Kidney (tissue), 14 donors: ENCODE data around the gene RSPH6A. TPM values are rescaled to one million over a fixed set of nuclear protein-coding genes. Genes with fewer than 3 reads are reported as not detected.

ENCODE experiments used
- DNase-seq, 5 donors: peaks; one replicate each; pipeline ENCODE4 v3.0.0-alpha.2; 2013 to 2020
- FAIRE-seq: peaks from 2 replicates; lab custom pipeline; 2012; peaks lifted over from hg19 to GRCh38; lab: Jason Lieb, UNC
- H3K27ac ChIP-seq, 2 donors: one replicate each; pipeline ENCODE4 v1.7.0; 2013; ENCODE audit warnings: low read depth in 2 of 2, low read length in 2 of 2, inconsistent platforms in 1 of 2
- H3K27me3 ChIP-seq: one replicate; pipeline ENCODE4 v1.7.1; 2013; ENCODE audit warnings: low read length, inconsistent platforms; ENCODE audit not compliant: control insufficient read depth, insufficient read depth
- H3K36me3 ChIP-seq, 3 donors: one replicate each; pipeline versions ENCODE4 v1.7.0 to v1.7.1; 2013; ENCODE audit warnings: low read length in 3 of 3, control low read depth in 1 of 3, inconsistent platforms in 1 of 3; ENCODE audit not compliant: insufficient read depth in 3 of 3, control insufficient read depth in 2 of 3
- H3K4me1 ChIP-seq, 3 donors: one replicate each; pipeline versions ENCODE4 v1.7.0 to v1.7.1; 2013; ENCODE audit warnings: low read length in 3 of 3, inconsistent platforms in 1 of 3, low read depth in 1 of 3; ENCODE audit not compliant: control insufficient read depth in 2 of 3, insufficient read depth in 2 of 3
- H3K4me3 ChIP-seq, 3 donors: one replicate each; pipeline versions ENCODE4 v1.7.0 to v1.8.1; 2013; ENCODE audit warnings: low read length in 3 of 3, control low read depth in 1 of 3, inconsistent platforms in 1 of 3
- H3K9ac ChIP-seq, 3 donors: one replicate each; pipeline versions ENCODE4 v1.7.0 to v1.7.1; 2013; ENCODE audit warnings: low read length in 3 of 3, control low read depth in 1 of 3, inconsistent platforms in 1 of 3
- H3K9me3 ChIP-seq, 3 donors: one replicate each; pipeline versions ENCODE4 v1.7.0 to v1.7.1; 2013; ENCODE audit warnings: low read length in 3 of 3, control low read depth in 1 of 3, inconsistent platforms in 1 of 3; ENCODE audit not compliant: control insufficient read depth in 2 of 3, insufficient read depth in 1 of 3
- CTCF ChIP-seq: IDR thresholded peaks from 3 replicates; pipeline ENCODE4 v1.5.1; 2012; ENCODE audit warnings: mild to moderate bottlenecking, moderate library complexity, borderline replicate concordance; ENCODE audit not compliant: insufficient read depth; ENCODE audit errors: extremely low read depth
- intact Hi-C: fragments of 100-400 bp; cut with DNase I; formaldehyde crosslinking; loops from one replicate; pipeline ENCODE4 v1.11.1; 2022
- polyA plus RNA-seq: library from polyadenylated mRNA; stranded (reverse); fragments of 350-450 nt; fragmentation: Illumina TruSeq; extraction: RNeasy Lipid Tissue Mini Kit (QIAGEN cat#74804); gene quantifications from one replicate; pipeline ENCODE4 v1.2.3, GENCODE V29; 2014; ENCODE audit warnings: low read depth, low replicate concordance; ENCODE audit not compliant: insufficient read depth
- total RNA-seq: library from RNA; stranded (reverse); fragmentation: NEBNext Ultra II Directional; extraction: Animal tissue kit (Norgen Biotek cat#: 25700); gene quantifications from one replicate; pipeline ENCODE4 v1.2.1, GENCODE V29; 2021
- donor health status: control.
- donor health status: control.
- donor health status: control.
- donor health status: control.
- donor health status: control.
- donor health status: DM: yes; HTN: yes; CAD: no.
- donor health status: Normal renal cell carcinoma (clear cell type).

The RSPH6A gene
- total and polyA plus RNA-seq, 2 donors from 2014 or later = 0.13 TPM; not detected in 1

GRCh38 chr19:45764945-45765701 lies 50.0 kb downstream of the RSPH6A start:
- intact Hi-C loops = no loop called here
- no peaks in the 10 kb centered on the region for H3K9me3 ChIP-seq
- no peaks in the 10 kb centered on the region for H3K36me3 ChIP-seq
- FAIRE-seq (no peak), DNase-seq (peak in 3 of 5 donors; percentile 40 to 74 (median 61))
- no peaks in the 10 kb centered on the region for H3K27me3 ChIP-seq
- H3K27ac ChIP-seq = peak overlapping the region in 1 of 2 donors; percentile 32
- no peak overlapping the region for H3K4me3 ChIP-seq
- no peak for TF ChIP-seq CTCF
- no peak overlapping the region for H3K9ac ChIP-seq
- peaks cover 0 to 18% (median 0%) of the 10 kb centered on the region in 3 donors for H3K4me1 ChIP-seq

GRCh38 chr19:45764475-45764874 lies 50.6 kb downstream of the RSPH6A start:
- peak in 4 of 5 donors; percentile 45 to 71 (median 54) for DNase-seq
- intact Hi-C loops = no loop called here
- H3K4me1 ChIP-seq = peaks cover 0 to 18% (median 0%) of the 10 kb centered on the region in 3 donors
- no peaks in the 10 kb centered on the region for H3K27me3 ChIP-seq
- no peak overlapping the region for H3K4me3 ChIP-seq
- H3K36me3 ChIP-seq = no peaks in the 10 kb centered on the region
- H3K9me3 ChIP-seq = no peaks in the 10 kb centered on the region
- no peak overlapping the region for H3K9ac ChIP-seq
- H3K27ac ChIP-seq = no peak overlapping the region
- no peak for TF ChIP-seq CTCF
- FAIRE-seq = no peak

- intact Hi-C loops = no loop called here
- Histone ChIP-seq H3K36me3 (no peaks in the 10 kb centered on the region), H3K4me1 (peaks cover 0 to 18% (median 0%) of the 10 kb centered on the region in 3 donors), H3K27me3 (no peaks in the 10 kb centered on the region), H3K9me3 (no peaks in the 10 kb centered on the region), H3K27ac (peak overlapping the region in 1 of 2 donors; percentile 69), H3K9ac (peak overlapping the region in 1 of 3 donors; percentile 58), H3K4me3 (no peak overlapping the region)
- DNase-seq (peak in 4 of 5 donors; percentile 66 to 84 (median 74)), FAIRE-seq (no peak)
- TF ChIP-seq CTCF = no peak
Observed at GRCh38 chr19:45763691-45764294, 51.3 kb downstream of the RSPH6A start.
